GM21423 (cell line): Measurements from ENCODE around the gene SLC23A3.
"Not testable (repeated sequence)": the region's sequence is repeated elsewhere in the genome, so short reads cannot be mapped to it uniquely, and the experiment has no call there.

Source experiments
- ATAC-seq: cut with Tn5 transposase; IDR thresholded peaks from one replicate; pipeline ENCODE4 v1.9.1; 2021; ENCODE audit warnings: mild to moderate bottlenecking, moderate library complexity; ENCODE audit not compliant: unreplicated experiment

SLC23A3 gene

GRCh38 chr2:219205981-219206327 lies 36.1 kb upstream of the SLC23A3 start:
- no peak for ATAC-seq

DNA sequence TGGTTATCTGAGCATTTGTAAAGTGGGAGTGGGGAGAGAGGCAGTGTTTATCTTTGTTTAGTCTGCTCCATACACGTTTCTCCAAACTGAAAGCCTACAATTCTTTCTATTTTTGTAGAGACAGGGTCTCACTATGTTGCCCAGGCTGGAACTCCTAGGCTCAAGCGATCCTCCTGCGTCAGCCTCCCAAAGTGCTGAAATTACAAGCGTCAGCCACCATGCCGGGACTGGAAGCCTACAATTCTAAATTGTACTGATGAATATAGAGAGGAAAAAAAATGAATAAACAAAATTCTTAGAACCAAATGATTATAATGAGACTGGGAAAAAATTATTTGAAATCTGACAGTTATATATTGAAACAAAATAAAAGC lies 35.3 kb upstream of the SLC23A3 start:
- ATAC-seq = no peak

GRCh38 chr2:219204425-219205164 lies 34.8 kb upstream of the SLC23A3 start:
- ATAC-seq = no peak

DNA sequence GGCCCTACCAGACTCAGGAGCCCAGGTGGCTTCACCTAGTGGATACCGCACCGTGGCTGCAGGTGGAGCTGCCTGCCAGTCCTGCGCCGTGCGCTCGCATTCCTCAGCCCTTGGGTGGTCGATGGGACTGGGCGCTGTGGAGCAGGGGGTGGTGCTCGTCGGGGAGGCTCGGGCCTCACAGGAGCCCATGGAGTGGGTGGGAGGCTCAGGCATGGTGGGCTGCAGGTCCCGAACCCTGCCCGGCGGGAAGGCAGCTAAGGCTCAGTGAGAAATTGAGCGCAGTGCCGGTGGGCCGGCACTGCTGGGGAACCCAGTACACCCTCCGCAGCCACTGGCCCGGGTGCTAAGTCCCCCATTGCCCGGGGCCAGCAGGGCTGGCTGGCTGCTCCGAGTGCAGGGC lies 31.5 kb upstream of the SLC23A3 start:
- not testable (repeated sequence) for ATAC-seq

GRCh38 chr2:219200502-219201326 lies 30.9 kb upstream of the SLC23A3 start:
- ATAC-seq = not testable (repeated sequence)

DNA sequence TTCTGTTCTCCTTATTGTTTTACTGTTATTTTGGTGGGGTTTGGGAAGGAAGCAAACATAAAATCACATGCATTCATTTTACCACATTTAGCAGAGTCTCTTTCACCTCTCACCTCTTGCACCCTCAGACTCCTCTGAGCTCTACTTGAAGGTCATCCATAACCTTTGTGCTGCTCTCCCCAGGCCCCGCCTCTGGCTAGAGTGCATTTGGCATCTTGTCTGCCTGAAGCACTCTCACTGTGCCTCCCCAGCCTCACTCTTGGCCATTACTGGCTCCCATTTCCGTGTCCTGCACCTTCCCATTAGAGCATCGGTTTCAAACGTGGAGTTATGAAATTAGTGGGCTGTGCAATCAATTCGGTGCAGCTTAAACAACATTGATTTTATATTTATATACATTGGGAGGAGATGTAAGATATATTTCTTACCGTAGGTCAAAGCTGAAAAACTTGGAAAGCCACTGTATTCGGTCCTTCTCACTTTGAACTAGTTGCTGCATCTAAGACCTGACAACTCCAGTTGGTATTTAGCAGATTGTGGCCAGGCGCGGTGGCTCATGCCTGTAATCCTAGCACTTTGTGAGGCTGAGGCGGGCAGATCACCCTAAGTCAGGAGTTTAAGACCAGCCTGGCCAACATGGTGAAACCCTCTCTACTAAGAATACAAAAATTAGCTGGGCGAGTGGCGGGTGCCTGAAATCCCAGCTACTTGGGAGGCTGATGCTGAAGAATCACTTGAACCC lies 29.8 kb upstream of the SLC23A3 start:
- ATAC-seq = no peak

DNA sequence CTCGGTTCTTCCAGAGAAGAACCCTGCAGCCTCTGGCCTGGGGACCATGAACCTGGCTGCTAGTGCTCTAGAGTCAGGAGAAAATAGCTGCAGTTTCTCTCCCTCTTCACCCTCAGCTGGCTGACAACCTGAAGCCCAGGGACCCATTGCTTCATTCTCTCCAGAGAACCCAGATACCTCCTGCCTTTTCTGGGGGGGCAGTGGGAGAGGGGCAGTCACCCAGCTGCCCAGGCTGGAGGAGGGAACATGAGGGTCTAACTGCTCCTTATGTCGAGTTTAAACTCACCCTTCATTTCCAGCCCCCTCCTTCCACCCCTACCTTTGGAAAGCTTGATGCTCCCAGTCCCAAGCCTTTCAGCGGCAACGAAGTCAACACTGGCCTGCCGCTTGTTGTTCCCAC lies 29.1 kb upstream of the SLC23A3 start:
- no peak for ATAC-seq

GRCh38 chr2:219197388-219197787 lies 27.6 kb upstream of the SLC23A3 start:
- ATAC-seq = no peak

GRCh38 chr2:219186754-219187456 lies 17.1 kb upstream of the SLC23A3 start:
- ATAC-seq = no peak

GRCh38 chr2:219184121-219184520 lies 14.3 kb upstream of the SLC23A3 start:
- no peak for ATAC-seq

- ATAC-seq = no peak
Measured at GRCh38 chr2:219183151-219183772, 13.4 kb upstream of the SLC23A3 start.

- ATAC-seq = no peak
Measured at GRCh38 chr2:219182331-219183150, 12.7 kb upstream of the SLC23A3 start.

GRCh38 chr2:219181531-219181930 lies 11.7 kb upstream of the SLC23A3 start:
- ATAC-seq = no peak

GRCh38 chr2:219180961-219181360 lies 11.1 kb upstream of the SLC23A3 start:
- ATAC-seq = no peak

DNA sequence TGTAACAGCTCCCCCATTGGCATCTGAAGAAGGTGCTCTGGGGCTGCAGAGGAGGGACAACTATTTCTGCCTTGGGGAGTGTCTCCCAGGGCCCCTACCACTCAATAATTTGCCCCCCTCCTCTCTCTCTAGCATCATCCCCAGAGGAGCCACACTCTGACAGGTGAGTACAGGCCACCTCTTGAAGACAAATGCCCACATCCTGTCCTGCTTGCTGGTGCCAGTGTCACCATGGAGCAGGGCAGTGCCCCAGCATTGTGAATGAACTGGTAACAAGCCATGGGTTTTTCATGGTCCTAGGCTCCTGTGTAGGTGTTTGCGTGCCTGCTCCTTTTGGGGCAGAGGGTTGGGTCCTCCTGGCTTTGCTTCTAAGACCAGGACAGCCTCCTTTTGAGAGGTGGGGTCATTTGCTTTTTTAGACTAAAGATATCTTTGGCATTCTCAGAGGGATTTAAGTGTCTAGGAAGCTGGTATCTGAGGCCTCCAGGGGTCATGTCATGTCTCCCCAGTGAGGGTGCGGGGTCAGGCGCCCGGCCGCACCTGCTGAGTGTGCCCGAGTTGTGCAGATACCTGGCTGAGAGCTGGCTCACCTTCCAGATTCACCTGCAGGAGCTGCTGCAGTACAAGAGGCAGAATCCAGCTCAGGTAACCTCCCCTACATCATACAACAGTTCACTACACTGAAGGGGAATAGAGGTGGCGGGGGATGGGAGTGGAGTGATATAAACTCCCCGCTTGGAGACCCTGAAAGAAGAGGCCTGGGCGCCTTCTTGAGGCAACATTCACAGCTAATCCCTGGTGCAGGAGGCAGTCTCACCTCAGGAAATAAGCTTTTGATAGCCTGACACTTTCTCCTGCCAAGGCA lies 10.0 kb upstream of the SLC23A3 start:
- ATAC-seq = no peak

GRCh38 chr2:219178377-219179175 lies 8.7 kb upstream of the SLC23A3 start:
- peak; percentile 5 for ATAC-seq

- ATAC-seq = peak; percentile 44
Measured at GRCh38 chr2:219177552-219178376, 7.9 kb upstream of the SLC23A3 start, which contains the start of gene RETREG2. Gene RETREG2, plus strand, starts transcription at chr2:219178275. Its CDS starts 78 bp downstream, at chr2:219178353.
